Urothelium cell line (cell line): ENCODE data around the gene MAPK4.

ENCODE experiments used
- DNase-seq: peaks from one replicate; pipeline ENCODE4 v3.0.0; 2011; ENCODE audit warnings: low spot score, mixed read lengths
- FAIRE-seq: peaks from 2 replicates; lab custom pipeline; 2011; peaks lifted over from hg19 to GRCh38; lab: Jason Lieb, UNC

MAPK4 gene

GRCh38 chr18:50622320-50622719, 62.4 kb downstream of the MAPK4 start:
- no peak for DNase-seq

GRCh38 chr18:50622865-50623393, 63.0 kb downstream of the MAPK4 start:
- DNase-seq (no peak), FAIRE-seq (no peak)

More at GRCh38 chr18:50622320-50622719, 62.4 kb downstream of the MAPK4 start:
- FAIRE-seq, result no peak

- no peak for DNase-seq
- no peak for FAIRE-seq
Measured at GRCh38 chr18:50623694-50624352, 63.9 kb downstream of the MAPK4 start.

DNA sequence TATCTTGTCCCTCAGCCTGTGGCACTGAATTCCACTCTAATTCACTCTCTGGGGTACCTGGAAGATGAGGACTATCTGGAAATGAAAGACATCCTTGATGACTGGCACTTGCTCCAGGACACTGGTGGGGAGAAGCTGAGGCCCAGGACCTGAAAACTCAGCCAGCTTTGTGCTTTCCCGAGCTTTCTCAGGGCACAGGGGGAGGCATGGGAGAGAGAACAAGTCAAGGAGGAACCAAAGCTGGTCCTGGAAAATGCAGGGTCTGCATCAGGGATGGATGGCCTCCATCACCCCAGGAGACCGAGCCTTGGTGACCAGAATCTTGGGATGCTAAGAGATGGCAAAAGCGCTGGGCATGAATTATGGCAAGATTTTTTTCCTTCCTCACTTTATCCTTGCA, 65.1 kb downstream of the MAPK4 start:
- FAIRE-seq, result no peak
- no peak for DNase-seq

DNA sequence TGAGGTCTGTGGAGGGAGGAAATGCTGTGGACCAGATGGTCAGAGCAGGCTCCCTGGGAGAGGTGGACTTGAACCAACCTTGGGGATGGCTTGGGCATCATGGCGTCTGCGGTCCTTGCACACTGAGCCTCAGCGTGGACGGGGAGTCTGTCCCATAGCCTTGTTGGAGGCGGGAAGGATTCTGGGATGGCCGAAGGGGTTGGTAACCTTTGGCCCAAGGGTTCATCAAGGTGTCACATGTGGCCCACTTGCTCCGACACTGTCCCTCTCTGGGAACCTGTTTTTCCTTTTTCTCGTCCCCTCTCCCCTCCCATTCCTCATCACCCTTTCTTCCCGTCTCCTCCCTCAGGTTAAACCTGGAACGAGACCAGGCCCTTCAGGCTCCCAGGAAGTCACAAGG, 66.4 kb downstream of the MAPK4 start:
- DNase-seq, result no peak
- no peak for FAIRE-seq

DNA sequence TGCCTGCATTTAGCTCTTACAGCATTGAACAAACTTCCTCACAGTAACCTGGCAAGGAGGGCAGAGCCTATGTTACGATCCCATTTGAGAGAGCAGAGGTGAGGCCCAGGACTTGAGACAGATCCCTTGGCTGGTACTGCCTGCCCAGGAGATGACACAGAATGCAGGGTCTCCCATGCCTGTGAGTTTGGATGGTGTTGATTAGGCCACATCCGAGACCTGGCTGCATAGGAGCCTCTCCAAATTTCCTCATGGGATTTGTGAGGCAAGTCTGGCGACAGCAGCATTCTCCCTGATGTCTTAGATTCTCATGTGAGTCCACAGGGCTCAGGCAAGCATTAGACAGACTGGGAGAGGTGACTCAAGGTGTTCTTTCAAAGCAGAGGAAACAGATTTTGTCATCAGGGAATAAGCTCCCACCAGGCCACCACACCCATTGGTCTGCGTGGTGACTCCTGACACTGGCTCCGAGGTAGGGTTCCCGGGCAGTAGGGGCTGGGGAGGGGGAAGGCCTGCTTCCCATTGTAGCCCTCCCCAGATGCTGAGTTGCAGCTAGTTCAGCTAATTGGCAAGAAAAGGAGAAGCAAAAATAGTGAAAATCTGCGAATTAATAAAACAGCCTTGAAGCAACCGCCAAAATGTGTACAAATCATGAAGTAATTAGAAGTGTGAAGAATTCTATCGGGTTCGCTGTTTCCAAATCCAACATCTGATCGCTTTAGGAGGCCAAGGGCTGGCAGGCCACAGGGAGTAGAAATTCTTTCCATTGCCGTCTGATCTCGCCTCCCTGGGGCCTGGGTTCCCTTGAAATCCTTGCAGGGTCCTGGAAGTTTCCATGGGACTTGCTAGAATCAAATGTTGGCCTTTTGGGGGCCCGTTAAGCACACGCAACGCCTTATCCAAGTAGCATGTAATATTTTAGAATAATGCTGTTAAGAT, 68.0 kb downstream of the MAPK4 start:
- DNase-seq (no peak), FAIRE-seq (no peak)

- DNase-seq, result no peak
- FAIRE-seq, result no peak
Measured at GRCh38 chr18:50628533-50628905, 68.6 kb downstream of the MAPK4 start.

DNA sequence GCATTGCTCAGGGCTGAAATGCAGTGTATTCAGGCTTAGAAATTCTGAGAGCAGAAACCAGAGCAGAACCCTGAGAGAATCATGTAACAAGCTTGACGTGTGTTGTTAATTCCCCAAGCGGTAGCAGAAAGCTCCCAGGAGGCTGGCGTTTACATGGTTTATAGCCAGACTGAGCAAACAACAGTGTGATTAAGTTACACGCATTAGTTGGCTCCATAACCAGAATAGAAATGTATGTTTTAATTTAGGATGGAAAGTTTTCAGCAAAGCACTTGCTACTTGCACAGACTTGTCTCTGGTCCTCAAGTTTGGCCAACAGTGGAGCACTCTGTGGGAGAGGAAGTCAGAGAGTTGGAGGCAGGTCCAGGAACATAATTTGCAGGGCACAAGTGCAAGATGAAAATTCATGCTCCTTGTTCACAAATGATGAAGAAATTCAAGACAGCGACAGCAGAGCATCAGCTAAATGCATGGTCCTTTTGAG, 69.3 kb downstream of the MAPK4 start:
- FAIRE-seq, result no peak
- DNase-seq, result no peak

- no peak for FAIRE-seq
- no peak for DNase-seq
Measured at GRCh38 chr18:50630895-50631294, 71.0 kb downstream of the MAPK4 start.

- DNase-seq (no peak), FAIRE-seq (no peak)
Measured at GRCh38 chr18:50632895-50633515, 73.1 kb downstream of the MAPK4 start.

DNA sequence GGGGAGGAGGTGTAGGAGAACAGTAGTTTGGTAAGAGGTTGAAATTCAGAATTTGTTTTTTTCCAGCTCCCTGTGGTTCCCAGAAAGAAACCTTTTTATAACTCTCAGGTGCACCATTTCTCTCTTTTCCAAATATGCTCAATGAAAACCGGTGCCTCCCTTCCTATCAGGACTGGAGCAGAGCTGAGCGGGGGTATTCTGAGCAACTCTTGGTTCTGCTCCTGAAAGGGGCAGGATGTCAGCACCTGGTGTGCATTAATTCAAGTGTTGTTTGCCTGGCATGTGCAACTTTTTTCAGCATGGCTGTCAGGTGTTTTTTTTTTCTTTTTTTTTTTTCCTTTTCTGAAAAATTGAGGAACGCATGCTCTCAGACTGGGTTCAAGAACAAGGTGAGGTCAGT, 74.1 kb downstream of the MAPK4 start:
- FAIRE-seq, result no peak
- DNase-seq, result no peak

DNA sequence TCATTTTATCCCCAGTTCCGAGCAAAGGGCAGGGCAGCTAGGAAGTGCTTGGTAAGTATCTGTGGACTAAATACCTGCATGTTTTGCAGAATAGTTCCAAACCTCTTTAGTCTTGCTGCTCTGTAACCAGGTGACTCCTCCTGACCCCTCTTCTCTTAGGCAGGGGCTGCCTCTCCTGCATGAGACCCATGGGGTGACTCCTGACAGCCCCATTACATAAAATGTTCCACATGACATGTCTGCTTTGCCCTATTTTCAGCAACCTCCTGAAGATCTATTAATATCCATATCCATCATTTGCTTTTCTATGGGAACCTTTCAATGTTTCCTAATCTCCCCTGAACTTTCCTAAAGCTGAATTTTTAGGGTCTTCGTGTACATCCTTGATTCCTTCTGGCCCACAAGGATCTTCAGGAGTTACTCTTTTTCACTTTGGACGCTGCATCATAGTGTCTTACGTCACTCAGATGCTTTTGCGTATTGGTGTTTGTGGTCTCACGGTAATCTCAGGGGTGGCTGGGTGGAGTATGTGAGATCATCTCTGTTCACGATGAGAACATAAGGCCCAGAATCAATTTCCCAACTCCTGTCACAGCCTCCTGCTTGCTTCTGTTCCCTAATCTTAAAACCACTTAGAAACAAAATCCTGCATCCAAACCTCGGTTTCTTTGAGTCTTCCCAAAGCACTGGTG, 76.6 kb downstream of the MAPK4 start:
- DNase-seq (no peak), FAIRE-seq (no peak)

DNA sequence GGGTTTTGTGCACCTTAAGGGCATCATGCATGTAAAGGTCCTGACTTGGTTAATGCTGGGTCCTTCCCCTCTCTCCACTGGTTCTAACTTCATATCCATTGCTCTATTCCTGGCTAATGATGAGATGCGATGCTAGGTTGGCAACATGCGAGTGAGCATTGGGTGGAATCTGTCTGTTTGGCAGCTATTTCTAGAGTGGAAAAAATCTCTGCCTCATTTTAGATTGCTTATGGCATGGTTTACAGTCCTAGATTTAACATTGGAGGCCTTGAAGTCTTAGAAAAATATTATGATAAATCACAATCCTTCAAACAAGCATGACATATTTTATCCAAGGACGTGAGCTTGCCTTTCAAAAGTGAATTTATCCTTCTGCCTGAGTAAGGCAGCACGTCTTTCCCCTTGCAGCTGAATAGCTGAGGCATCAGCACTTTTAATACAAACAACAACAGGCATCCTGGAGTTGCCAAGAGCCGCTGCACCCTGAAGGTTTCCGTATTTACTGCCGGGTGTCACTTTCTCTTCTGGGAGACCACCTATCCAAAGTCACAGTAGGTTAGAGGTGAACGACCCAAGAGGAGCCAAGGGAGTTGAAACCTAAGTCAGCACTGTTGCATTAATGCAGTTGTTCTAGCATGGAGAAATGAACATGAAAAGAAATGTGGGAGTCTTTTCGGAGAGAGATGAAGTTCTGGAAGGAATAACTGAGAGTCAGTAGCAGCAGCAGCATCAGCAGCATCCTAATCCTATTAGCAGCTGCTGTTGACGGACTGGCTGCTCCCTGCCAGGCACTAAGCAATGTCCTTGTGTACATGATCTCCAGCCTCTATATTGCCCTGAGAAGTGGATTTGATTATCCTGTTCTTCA, 78.4 kb downstream of the MAPK4 start:
- FAIRE-seq (no peak), DNase-seq (no peak)

DNA sequence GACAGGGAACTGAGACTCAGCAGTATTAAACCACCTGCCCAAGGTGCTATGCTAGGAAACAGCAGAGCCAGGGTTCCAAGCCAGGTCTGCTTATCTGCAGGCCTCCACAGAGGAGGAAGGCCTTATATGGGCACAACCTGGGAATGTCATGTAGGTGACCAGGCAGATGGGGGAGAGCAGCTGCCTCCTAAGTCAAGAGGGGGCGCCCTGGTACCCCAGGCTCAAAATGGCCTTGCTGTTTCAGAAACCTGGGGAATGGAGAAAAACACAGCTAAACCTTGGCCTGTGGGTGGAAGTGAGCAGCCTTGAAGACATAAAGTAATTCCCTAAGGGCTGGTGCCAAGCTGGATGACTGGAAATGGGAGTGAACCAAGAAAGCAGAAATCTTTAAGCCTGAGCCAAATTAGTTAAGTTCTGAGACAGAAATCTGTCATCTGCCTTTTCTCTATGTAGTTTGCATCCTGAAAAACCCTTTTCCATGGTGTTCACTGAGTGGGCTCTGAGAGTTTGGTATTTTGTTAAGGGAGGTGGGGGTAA, 79.1 kb downstream of the MAPK4 start:
- DNase-seq (no peak), FAIRE-seq (no peak)

- no peak for FAIRE-seq
- no peak for DNase-seq
Measured at GRCh38 chr18:50639711-50640110, 79.8 kb downstream of the MAPK4 start.

DNA sequence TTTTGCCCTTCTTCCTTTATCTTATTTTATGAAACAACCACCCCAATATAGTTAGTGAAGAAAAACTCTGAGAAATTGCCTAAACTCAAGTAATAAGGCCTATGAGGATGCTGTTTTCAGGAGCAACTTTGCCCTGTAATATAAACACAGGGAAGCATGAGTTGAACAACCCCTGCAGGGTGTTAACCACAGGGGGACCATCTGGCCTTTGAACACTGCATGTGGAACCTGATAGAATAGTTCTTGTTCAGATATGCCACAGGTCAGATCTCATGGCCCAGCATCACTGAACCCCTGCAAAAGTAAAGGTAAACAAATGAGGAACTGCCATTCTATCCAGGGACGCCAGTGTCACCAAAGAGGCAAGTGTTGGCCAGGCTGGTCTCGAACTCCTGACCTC, 82.6 kb downstream of the MAPK4 start:
- FAIRE-seq (no peak), DNase-seq (no peak)

- FAIRE-seq, result no peak
- DNase-seq, result no peak
Measured at GRCh38 chr18:50644146-50644545, 84.3 kb downstream of the MAPK4 start.

DNA sequence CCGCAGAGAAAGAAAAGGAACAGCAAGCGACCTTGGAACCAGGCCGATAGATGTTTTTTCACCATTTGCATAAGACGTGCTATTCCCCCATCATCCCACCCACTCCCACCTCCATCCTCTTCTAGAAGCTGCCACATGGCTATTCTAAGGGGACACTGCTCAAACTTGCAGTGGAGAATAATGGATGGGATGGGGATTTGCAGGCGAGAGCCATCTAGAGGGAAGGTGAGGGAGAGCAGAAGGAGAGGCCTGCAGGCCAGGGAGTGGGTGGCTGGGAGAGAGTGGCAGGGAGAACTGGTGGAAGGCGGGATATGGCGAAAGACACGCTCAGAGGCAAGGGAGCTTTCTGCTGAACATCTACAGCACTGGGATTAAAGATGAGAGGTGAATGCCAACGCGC, 84.9 kb downstream of the MAPK4 start:
- FAIRE-seq (no peak), DNase-seq (no peak)

DNA sequence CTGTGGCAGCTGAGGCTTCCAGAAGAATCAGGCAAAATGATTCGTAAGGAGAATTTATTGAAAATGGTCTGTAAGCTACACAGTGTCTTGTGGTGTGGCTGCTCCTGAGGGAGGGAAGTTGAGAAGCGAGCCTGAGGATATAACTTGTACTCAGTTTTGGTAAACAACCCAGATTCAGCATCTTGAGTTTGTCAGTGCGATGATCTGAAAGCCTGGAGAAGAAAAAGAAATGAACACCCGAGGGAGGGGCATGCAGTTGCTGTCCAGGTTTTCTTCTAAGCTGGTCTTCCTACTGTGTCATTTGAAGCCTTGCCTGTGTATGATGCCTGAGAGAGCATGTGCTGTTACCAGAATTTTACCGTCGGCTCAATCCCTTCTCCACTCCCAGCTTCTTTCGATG, 87.3 kb downstream of the MAPK4 start:
- FAIRE-seq, result no peak
- no peak for DNase-seq

DNA sequence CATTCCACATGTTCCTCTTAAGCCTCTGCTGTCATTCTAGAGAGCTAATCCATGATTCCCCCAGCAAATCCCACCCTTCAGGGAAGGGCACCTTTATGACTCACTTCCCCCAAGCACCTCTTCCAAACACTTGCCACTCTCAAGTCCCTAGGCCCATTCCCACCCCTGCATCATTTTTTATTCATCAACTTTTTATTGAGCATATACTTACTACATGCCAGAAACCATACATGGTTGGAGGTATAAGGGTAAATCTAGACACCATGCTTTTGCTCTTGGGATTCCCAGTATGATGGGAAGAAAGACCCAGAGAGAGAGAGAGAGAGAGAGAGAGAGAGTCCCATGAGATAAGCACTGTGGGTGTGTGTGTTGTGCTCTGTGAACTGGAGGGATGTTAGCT, 87.9 kb downstream of the MAPK4 start:
- FAIRE-seq (no peak), DNase-seq (no peak)
